A673 (cell line): ENCODE results near the gene TFAP2A.

Source experiments
- CTCF ChIP-seq: fragments of 300-800, 200-600 bp; sonication (generic); conservative IDR thresholded peaks from 2 replicates; pipeline ENCODE4 v1.5.1; 2017; ENCODE audit warnings: low read depth, mild to moderate bottlenecking, antibody characterized with exemption, low read length, moderate library complexity, mixed read lengths
- EZH2 ChIP-seq: fragments of 200-600 bp; sonication (generic); IDR thresholded peaks from 2 replicates; pipeline ENCODE4 v1.6.1; 2017; ENCODE audit warnings: borderline replicate concordance, low read depth, mild to moderate bottlenecking, mixed read lengths, antibody characterized with exemption, low read length; ENCODE audit not compliant: poor library complexity, severe bottlenecking

GRCh38 chr6:10391299-10391630 lies 23.6 kb downstream of the TFAP2A start:
- TF ChIP-seq CTCF (no peak), EZH2 (no peak)
